Uterus (tissue), 4 donors: ENCODE measurements around the gene ADAMTS4. TPM values are rescaled to one million over a fixed set of nuclear protein-coding genes. Genes with fewer than 3 reads are reported as not detected.

ENCODE experiments used
- DNase-seq, 2 donors: peaks; one replicate each; pipeline ENCODE4 v3.0.0-alpha.2; 2019 to 2020
- H3K27ac ChIP-seq, 2 donors: fragments of 200-600 bp; sonication (generic); 1 replicate in 1 of 2; 2 replicates in 1 of 2; pipeline ENCODE4 v1.5.1; 2016 to 2018
- H3K27me3 ChIP-seq, 2 donors: fragments of 200-600 bp; sonication (generic); one replicate each; pipeline ENCODE4 v1.5.1; 2018 to 2019; ENCODE audit warnings: control low read depth in 1 of 2
- H3K36me3 ChIP-seq, 2 donors: fragments of 200-600 bp; sonication (generic); one replicate each; pipeline ENCODE4 v1.5.1; 2019; ENCODE audit warnings: control low read depth in 1 of 2
- H3K4me1 ChIP-seq, 2 donors: fragments of 200-600 bp; sonication (generic); one replicate each; pipeline ENCODE4 v1.5.1; 2018 to 2019; ENCODE audit warnings: control low read depth in 1 of 2
- H3K4me3 ChIP-seq, 2 donors: fragments of 200-600 bp; sonication (generic); 1 replicate in 1 of 2; 2 replicates in 1 of 2; pipeline ENCODE4 v1.5.1; 2018 to 2019; ENCODE audit warnings: mild to moderate bottlenecking in 1 of 2
- H3K9me3 ChIP-seq, 2 donors: fragments of 200-600 bp; sonication (generic); one replicate each; pipeline ENCODE4 v1.5.1; 2019; ENCODE audit warnings: control low read depth in 1 of 2
- CTCF ChIP-seq, 4 experiments: fragments of 200-600 bp in 2 of 4; fragments of 450-650 bp in 2 of 4; sonication (generic) in 2 of 4; IDR thresholded peaks; one replicate each; pipeline ENCODE4 v1.5.1; 2016 to 2019; ENCODE audit warnings: antibody characterized with exemption in 4 of 4, mild to moderate bottlenecking in 2 of 4, moderate library complexity in 1 of 4
- POLR2A ChIP-seq, 2 donors: fragments of 450-650 bp; IDR thresholded peaks; one replicate each; pipeline ENCODE4 v1.6.1; 2016; ENCODE audit warnings: antibody characterized with exemption in 2 of 2, mild to moderate bottlenecking in 1 of 2, moderate library complexity in 1 of 2
- intact Hi-C: fragments of 100-400 bp; cut with DNase I; formaldehyde crosslinking; loops from one replicate; pipeline ENCODE4 v1.15.1; 2023; ENCODE audit warnings: low total_unique reads
- total RNA-seq, 4 donors: library from RNA; depleted of rRNA in 3 of 4; stranded (reverse); fragments of >200 nt in 3 of 4; gene quantifications; one replicate each; pipeline versions ENCODE4 v1.1.0 to v1.2.4, GENCODE V29; 2014 to 2023
- donor health status: DM: yes; HTN: yes; CAD: no.

ADAMTS4 gene
- total RNA-seq, 4 donors from 2014 or later, result 1.3 to 41.5 (median 10.9) TPM

- intact Hi-C loops, result no loop called here
Measured at GRCh38 chr1:161153682-161154337, 45.0 kb downstream of the ADAMTS4 start, which contains the start of gene UFC1. Gene UFC1, plus strand, starts transcription at chr1:161153978. Its CDS starts 20 bp downstream, at chr1:161153998.

GRCh38 chr1:161153176-161153575 is 45.7 kb downstream of the ADAMTS4 start:
- Histone ChIP-seq H3K9me3 (no peaks in the 10 kb centered on the region), H3K36me3 (no peaks in the 10 kb centered on the region), H3K4me1 (no peaks in the 10 kb centered on the region), H3K27me3 (no peaks in the 10 kb centered on the region), H3K27ac (peak overlapping the region; percentile 91), H3K4me3 (peak overlapping the region; percentile 62 to 70)
- no peak for TF ChIP-seq CTCF (IDR thresholded peaks at IDR 0.05)
- TF ChIP-seq POLR2A (IDR thresholded peaks at IDR 0.05), result no peak
- no peak for DNase-seq
- intact Hi-C loops, result no loop called here

More at GRCh38 chr1:161153682-161154337, 45.0 kb downstream of the ADAMTS4 start, which contains the start of gene UFC1:
- TF ChIP-seq POLR2A (IDR thresholded peaks at IDR 0.05), result peak in 1 of 2 donors; percentile 31
- no peak for TF ChIP-seq CTCF (IDR thresholded peaks at IDR 0.05)
- Histone ChIP-seq H3K4me3 (peak within 1 kb of the TSS; percentile 62 to 70), H3K4me1 (no peaks in the 10 kb centered on the region), H3K9me3 (no peaks in the 10 kb centered on the region), H3K27ac (peak within 1 kb of the TSS; percentile 91), H3K27me3 (no peaks in the 10 kb centered on the region), H3K36me3 (no peaks in the 10 kb centered on the region)
- peak; percentile 75 to 82 for DNase-seq

GRCh38 chr1:161145832-161146231 is 53.0 kb downstream of the ADAMTS4 start:
- H3K9me3 ChIP-seq, result no peaks in the 10 kb centered on the region
- no peak overlapping the region for H3K27ac ChIP-seq
- no peak overlapping the region for H3K4me3 ChIP-seq

GRCh38 chr1:161140755-161141400 is 58.0 kb downstream of the ADAMTS4 start:
- no peaks in the 10 kb centered on the region for H3K9me3 ChIP-seq
- H3K27ac ChIP-seq, result no peak overlapping the region
- H3K4me1 ChIP-seq, result no peaks in the 10 kb centered on the region
- intact Hi-C loops, result no loop called here
- TF ChIP-seq CTCF (IDR thresholded peaks at IDR 0.05) (no peak), POLR2A (IDR thresholded peaks at IDR 0.05) (no peak)
- H3K36me3 ChIP-seq, result no peaks in the 10 kb centered on the region
- no peak for DNase-seq
- no peaks in the 10 kb centered on the region for H3K27me3 ChIP-seq
- H3K4me3 ChIP-seq, result no peak overlapping the region

More at GRCh38 chr1:161145832-161146231, 53.0 kb downstream of the ADAMTS4 start:
- intact Hi-C loops, result no loop called here
- H3K27me3 ChIP-seq, result no peaks in the 10 kb centered on the region
- no peak for TF ChIP-seq POLR2A (IDR thresholded peaks at IDR 0.05)
- TF ChIP-seq CTCF (IDR thresholded peaks at IDR 0.05), result no peak
- no peak for DNase-seq
- no peaks in the 10 kb centered on the region for H3K36me3 ChIP-seq
- H3K4me1 ChIP-seq, result no peaks in the 10 kb centered on the region

- H3K27me3 ChIP-seq, result no peaks in the 10 kb centered on the region
- DNase-seq, result no peak
- TF ChIP-seq CTCF (IDR thresholded peaks at IDR 0.05) (peak in 3 of 4 experiments; percentile 18 to 31 (median 23)), POLR2A (IDR thresholded peaks at IDR 0.05) (no peak)
- no peak overlapping the region for H3K4me3 ChIP-seq
- H3K4me1 ChIP-seq, result no peaks in the 10 kb centered on the region
- H3K27ac ChIP-seq, result no peak overlapping the region
- intact Hi-C loops, result no loop called here
- no peaks in the 10 kb centered on the region for H3K36me3 ChIP-seq
- H3K9me3 ChIP-seq, result no peaks in the 10 kb centered on the region
Measured at GRCh38 chr1:161139766-161140165, 59.1 kb downstream of the ADAMTS4 start.
